PC-3 (cell line): ENCODE results near the gene ARMC3.

ENCODE experiments used
- EZH2phosphoT487 ChIP-seq: fragments of 300-600 bp; sonication (generic); IDR thresholded peaks from 2 replicates; pipeline ENCODE4 v1.6.1; 2018; ENCODE audit warnings: mild to moderate bottlenecking, antibody characterized with exemption, low read length, borderline replicate concordance
- TF ChIP-seq, protein P1 (sequence below): fragments of 300-600 bp; sonication (generic); conservative IDR thresholded peaks from 2 replicates; pipeline ENCODE4 v1.5.1; 2017; ENCODE audit warnings: antibody characterized with exemption, low read depth, mild to moderate bottlenecking, low read length

DNA sequence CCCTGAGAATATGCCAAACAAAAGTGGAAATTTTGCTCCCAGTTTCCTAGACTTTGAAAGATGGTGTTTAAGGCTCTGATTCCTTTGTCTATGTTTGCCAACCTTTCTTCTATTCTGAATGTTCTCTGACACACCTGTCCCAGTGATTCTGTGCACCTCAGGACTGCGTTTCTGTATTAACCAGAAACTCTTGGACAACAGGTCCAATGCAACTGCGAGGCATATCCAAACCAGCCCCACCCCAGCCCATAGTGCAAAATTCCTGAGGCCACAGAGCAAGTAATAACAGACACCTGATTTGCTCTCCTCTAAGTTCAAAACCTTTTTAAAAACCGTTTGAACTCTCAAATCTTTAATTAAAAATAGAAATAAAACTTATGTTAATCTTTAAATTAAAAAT is 130.5 kb downstream of the ARMC3 start:
- TF ChIP-seq EZH2phosphoT487: no peak
- TF ChIP-seq, protein P1, sequence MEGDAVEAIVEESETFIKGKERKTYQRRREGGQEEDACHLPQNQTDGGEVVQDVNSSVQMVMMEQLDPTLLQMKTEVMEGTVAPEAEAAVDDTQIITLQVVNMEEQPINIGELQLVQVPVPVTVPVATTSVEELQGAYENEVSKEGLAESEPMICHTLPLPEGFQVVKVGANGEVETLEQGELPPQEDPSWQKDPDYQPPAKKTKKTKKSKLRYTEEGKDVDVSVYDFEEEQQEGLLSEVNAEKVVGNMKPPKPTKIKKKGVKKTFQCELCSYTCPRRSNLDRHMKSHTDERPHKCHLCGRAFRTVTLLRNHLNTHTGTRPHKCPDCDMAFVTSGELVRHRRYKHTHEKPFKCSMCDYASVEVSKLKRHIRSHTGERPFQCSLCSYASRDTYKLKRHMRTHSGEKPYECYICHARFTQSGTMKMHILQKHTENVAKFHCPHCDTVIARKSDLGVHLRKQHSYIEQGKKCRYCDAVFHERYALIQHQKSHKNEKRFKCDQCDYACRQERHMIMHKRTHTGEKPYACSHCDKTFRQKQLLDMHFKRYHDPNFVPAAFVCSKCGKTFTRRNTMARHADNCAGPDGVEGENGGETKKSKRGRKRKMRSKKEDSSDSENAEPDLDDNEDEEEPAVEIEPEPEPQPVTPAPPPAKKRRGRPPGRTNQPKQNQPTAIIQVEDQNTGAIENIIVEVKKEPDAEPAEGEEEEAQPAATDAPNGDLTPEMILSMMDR: no peak
